Neural progenitor cell (in vitro differentiated cells): ENCODE data around the gene OR2C3.

Experiments
- EZH2 ChIP-seq: fragments of 200-600 bp; sonication (generic); IDR thresholded peaks from 2 replicates; pipeline ENCODE4 v1.6.1; 2017; ENCODE audit warnings: antibody characterized with exemption, mild to moderate bottlenecking, moderate library complexity
- TF ChIP-seq, protein P1 (sequence below): fragments of 200-600 bp; sonication (generic); IDR thresholded peaks from 2 replicates; pipeline ENCODE4 v1.5.1; 2017; ENCODE audit warnings: antibody characterized with exemption, mild to moderate bottlenecking

DNA sequence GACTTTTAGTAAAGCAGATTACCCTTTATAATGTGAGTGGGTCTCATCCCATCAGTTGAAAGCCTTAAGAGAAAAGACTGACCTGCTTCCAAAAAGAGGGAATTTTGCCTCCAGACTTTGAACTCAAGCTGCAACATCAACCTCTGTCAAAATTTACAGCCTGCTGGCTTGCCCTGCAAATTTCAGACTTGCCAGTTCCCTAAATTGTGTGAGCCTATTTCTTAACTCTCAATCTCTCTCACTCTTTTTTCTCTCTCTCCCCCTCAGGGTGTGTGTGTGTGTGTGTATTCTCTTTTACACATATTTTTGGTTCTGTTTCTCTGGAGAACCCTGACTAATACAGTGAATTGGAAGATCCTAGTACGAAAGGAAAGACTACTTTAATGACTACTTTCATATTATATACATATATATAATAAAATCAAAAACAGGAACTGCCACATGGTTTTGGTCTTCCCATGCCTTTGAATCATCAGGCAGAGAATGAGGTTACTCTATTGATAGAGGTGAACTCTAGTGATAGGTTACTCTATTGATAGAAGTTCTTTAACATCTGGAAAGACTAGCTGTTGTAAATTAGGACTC is 6.4 kb downstream of the OR2C3 start:
- TF ChIP-seq, protein P1, sequence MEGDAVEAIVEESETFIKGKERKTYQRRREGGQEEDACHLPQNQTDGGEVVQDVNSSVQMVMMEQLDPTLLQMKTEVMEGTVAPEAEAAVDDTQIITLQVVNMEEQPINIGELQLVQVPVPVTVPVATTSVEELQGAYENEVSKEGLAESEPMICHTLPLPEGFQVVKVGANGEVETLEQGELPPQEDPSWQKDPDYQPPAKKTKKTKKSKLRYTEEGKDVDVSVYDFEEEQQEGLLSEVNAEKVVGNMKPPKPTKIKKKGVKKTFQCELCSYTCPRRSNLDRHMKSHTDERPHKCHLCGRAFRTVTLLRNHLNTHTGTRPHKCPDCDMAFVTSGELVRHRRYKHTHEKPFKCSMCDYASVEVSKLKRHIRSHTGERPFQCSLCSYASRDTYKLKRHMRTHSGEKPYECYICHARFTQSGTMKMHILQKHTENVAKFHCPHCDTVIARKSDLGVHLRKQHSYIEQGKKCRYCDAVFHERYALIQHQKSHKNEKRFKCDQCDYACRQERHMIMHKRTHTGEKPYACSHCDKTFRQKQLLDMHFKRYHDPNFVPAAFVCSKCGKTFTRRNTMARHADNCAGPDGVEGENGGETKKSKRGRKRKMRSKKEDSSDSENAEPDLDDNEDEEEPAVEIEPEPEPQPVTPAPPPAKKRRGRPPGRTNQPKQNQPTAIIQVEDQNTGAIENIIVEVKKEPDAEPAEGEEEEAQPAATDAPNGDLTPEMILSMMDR = no peak
- TF ChIP-seq EZH2 = no peak
